SKM-1 treated with dmso at 0.1 percent for 144 hours (cell line): ENCODE results near the gene NENF.

Source experiments
- DNase-seq: peaks from one replicate; lab custom pipeline; 2025; ENCODE audit not compliant: unreplicated experiment; lab: John Stamatoyannopoulos, UW

The NENF gene

GRCh38 chr1:212430955-212431394 lies 1.7 kb upstream of the NENF start:
- DNase-seq = no peak

- DNase-seq = no peak
Observed at GRCh38 chr1:212431644-212432043, 1.1 kb upstream of the NENF start.

GRCh38 chr1:212432272-212432660 lies 454 bp upstream of the NENF start:
- DNase-seq = no peak

GRCh38 chr1:212433577-212434462 lies 1.1 kb downstream of the NENF start:
- no peak for DNase-seq

GRCh38 chr1:212434992-212435391 lies 2.3 kb downstream of the NENF start:
- no peak for DNase-seq

GRCh38 chr1:212437179-212437798 lies 4.6 kb downstream of the NENF start:
- DNase-seq = no peak

- no peak for DNase-seq
Observed at GRCh38 chr1:212438831-212439237, 6.1 kb downstream of the NENF start.

GRCh38 chr1:212440419-212440818 lies 7.7 kb downstream of the NENF start:
- no peak for DNase-seq

GRCh38 chr1:212442408-212442807 lies 9.7 kb downstream of the NENF start:
- no peak for DNase-seq

GRCh38 chr1:212446333-212446732 lies 13.6 kb downstream of the NENF start:
- DNase-seq = no peak

- no peak for DNase-seq
Observed at GRCh38 chr1:212447478-212447877, 14.8 kb downstream of the NENF start.

- DNase-seq = no peak
Observed at GRCh38 chr1:212450331-212450881, 17.7 kb downstream of the NENF start.

GRCh38 chr1:212451416-212452322 lies 18.9 kb downstream of the NENF start:
- no peak for DNase-seq

- no peak for DNase-seq
Observed at GRCh38 chr1:212452323-212453155, 19.8 kb downstream of the NENF start.

- no peak for DNase-seq
Observed at GRCh38 chr1:212453156-212453857, 20.6 kb downstream of the NENF start.

- no peak for DNase-seq
Observed at GRCh38 chr1:212454741-212455140, 22.0 kb downstream of the NENF start.

GRCh38 chr1:212455401-212455800 lies 22.7 kb downstream of the NENF start:
- no peak for DNase-seq

- peak; percentile 75 for DNase-seq
Observed at GRCh38 chr1:212455803-212456528, 23.2 kb downstream of the NENF start.
